Measurements from ENCODE around the gene FUT1.
A peak's percentile ranks its signal among the peaks of the same experiment; 100 is the strongest.

The FUT1 gene

GRCh38 chr19:48752496-48753365 lies at the start of gene FUT1:
TSS of gene FUT1 (minus strand) at chr19:48752641. CDS start at chr19:48751281, 1,360 bp downstream.
- H3K27ac ChIP-seq (ENCODE audit: low read length), result no peak within 1 kb of the TSS
- H3K9me3 ChIP-seq (ENCODE audit: control insufficient read depth, insufficient read depth, low read length), result no peaks in the 10 kb centered on the region
- peak; percentile 88 for DNase-seq (ENCODE audit: low read depth, low spot score)
- peaks cover 7% of the 10 kb centered on the region; the same call in 1 of the 2 replicates for H3K4me1 ChIP-seq (ENCODE audit: control insufficient read depth, insufficient read depth, low read length)
- H3K36me3 ChIP-seq (ENCODE audit: control insufficient read depth, insufficient read depth, low read length), result peaks cover 17% of the 10 kb centered on the region
- WGBS (ENCODE audit: insufficient coverage, insufficient read length), result no CpG with 5 or more reads among the region's 73 CpGs
- no peaks in the 10 kb centered on the region for H3K27me3 ChIP-seq (ENCODE audit: control insufficient read depth, insufficient read depth, low read length)
- H3K4me3 ChIP-seq (ENCODE audit: low read length), result peak within 1 kb of the TSS; percentile 70; the same call in 1 of the 2 replicates

- WGBS (ENCODE audit: insufficient coverage, insufficient read length), result no CpG with 5 or more reads among the region's 44 CpGs
- no peaks in the 10 kb centered on the region for H3K9me3 ChIP-seq (ENCODE audit: control insufficient read depth, insufficient read depth, low read length)
- H3K27me3 ChIP-seq (ENCODE audit: control insufficient read depth, insufficient read depth, low read length), result no peaks in the 10 kb centered on the region
- no peak overlapping the region for H3K27ac ChIP-seq (ENCODE audit: low read length)
- 0 out of 2 replicates have a peak, but pooled peaks cover 3% of the 10 kb centered on the region for H3K36me3 ChIP-seq (ENCODE audit: control insufficient read depth, insufficient read depth, low read length)
- DNase-seq (ENCODE audit: low read depth, low spot score), result no peak
- no peak overlapping the region for H3K4me3 ChIP-seq (ENCODE audit: low read length)
- H3K4me1 ChIP-seq (ENCODE audit: control insufficient read depth, insufficient read depth, low read length), result peaks cover 5% of the 10 kb centered on the region
These were observed 47.2 kb upstream of the FUT1 start for GRCh38 chr19:48799358-48800300.

- H3K27ac ChIP-seq (ENCODE audit: low read length), result no peak overlapping the region
- no peak for DNase-seq (ENCODE audit: low read depth, low spot score)
- no peak overlapping the region for H3K4me3 ChIP-seq (ENCODE audit: low read length)
- 0 out of 2 replicates have a peak, but pooled peaks cover 3% of the 10 kb centered on the region for H3K36me3 ChIP-seq (ENCODE audit: control insufficient read depth, insufficient read depth, low read length)
- H3K9me3 ChIP-seq (ENCODE audit: control insufficient read depth, insufficient read depth, low read length), result no peaks in the 10 kb centered on the region
- peaks cover 5% of the 10 kb centered on the region for H3K4me1 ChIP-seq (ENCODE audit: control insufficient read depth, insufficient read depth, low read length)
- H3K27me3 ChIP-seq (ENCODE audit: control insufficient read depth, insufficient read depth, low read length), result no peaks in the 10 kb centered on the region
- no CpG with 5 or more reads among the region's 6 CpGs for WGBS (ENCODE audit: insufficient coverage, insufficient read length)
These were observed 46.5 kb upstream of the FUT1 start for GRCh38 chr19:48798937-48799336.

GRCh38 chr19:48797103-48797502 lies 44.7 kb upstream of the FUT1 start:
- 0 out of 2 replicates have a peak, but pooled peaks cover 3% of the 10 kb centered on the region for H3K36me3 ChIP-seq (ENCODE audit: control insufficient read depth, insufficient read depth, low read length)
- H3K27me3 ChIP-seq (ENCODE audit: control insufficient read depth, insufficient read depth, low read length), result no peaks in the 10 kb centered on the region
- WGBS (ENCODE audit: insufficient coverage, insufficient read length), result no CpG with 5 or more reads among the region's 7 CpGs
- no peak overlapping the region for H3K4me3 ChIP-seq (ENCODE audit: low read length)
- peaks cover 7% of the 10 kb centered on the region for H3K4me1 ChIP-seq (ENCODE audit: control insufficient read depth, insufficient read depth, low read length)
- no peaks in the 10 kb centered on the region for H3K9me3 ChIP-seq (ENCODE audit: control insufficient read depth, insufficient read depth, low read length)
- DNase-seq (ENCODE audit: low read depth, low spot score), result no peak
- H3K27ac ChIP-seq (ENCODE audit: low read length), result no peak overlapping the region

DNA sequence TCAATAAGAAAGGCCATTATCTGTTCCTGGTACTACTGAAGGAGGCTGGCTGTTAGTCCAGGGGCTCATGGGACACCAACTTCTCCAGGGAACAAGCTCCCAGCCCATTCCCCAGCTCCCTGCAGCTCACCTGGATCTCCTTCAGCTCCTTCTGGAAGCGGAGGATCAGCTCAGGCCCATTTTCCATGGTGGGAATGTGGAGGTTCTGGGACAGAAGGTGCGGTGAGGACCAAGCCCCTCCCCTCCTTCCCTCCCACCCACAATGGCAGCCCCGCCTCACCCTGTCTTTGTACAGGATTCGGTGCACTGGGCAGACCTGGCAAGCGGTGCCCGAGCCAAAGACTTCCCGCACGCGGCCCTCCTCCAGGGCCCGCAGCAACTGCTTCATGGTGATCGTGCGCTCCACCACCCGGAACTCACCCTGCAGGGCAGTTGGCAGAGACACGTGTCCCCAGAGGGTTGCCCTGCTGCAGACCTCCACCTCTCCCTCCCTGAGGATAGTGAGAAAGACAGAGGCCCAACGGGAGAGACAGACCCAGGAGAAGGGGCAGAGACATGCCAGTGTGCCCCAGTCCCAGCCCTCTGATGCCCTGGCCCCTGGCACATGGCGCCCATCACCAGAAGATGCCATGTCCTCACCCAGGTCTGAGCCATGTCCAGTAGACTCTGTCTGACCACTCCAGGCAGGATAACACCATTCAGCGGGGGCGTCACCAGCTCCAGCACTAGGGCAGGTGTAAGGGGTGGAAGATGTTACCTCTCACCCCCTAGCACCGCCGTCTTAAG lies 44.0 kb upstream of the FUT1 start:
- no peak for DNase-seq (ENCODE audit: low read depth, low spot score)
- H3K27ac ChIP-seq (ENCODE audit: low read length), result no peak overlapping the region
- 0 out of 2 replicates have a peak, but pooled peaks cover 3% of the 10 kb centered on the region for H3K36me3 ChIP-seq (ENCODE audit: control insufficient read depth, insufficient read depth, low read length)
- H3K9me3 ChIP-seq (ENCODE audit: control insufficient read depth, insufficient read depth, low read length), result no peaks in the 10 kb centered on the region
- no CpG with 5 or more reads among the region's 20 CpGs for whole genome bisulfite sequencing (ENCODE audit: insufficient coverage, insufficient read length)
- H3K27me3 ChIP-seq (ENCODE audit: control insufficient read depth, insufficient read depth, low read length), result no peaks in the 10 kb centered on the region
- H3K4me3 ChIP-seq (ENCODE audit: low read length), result no peak overlapping the region
- H3K4me1 ChIP-seq (ENCODE audit: control insufficient read depth, insufficient read depth, low read length), result peaks cover 7% of the 10 kb centered on the region

DNA sequence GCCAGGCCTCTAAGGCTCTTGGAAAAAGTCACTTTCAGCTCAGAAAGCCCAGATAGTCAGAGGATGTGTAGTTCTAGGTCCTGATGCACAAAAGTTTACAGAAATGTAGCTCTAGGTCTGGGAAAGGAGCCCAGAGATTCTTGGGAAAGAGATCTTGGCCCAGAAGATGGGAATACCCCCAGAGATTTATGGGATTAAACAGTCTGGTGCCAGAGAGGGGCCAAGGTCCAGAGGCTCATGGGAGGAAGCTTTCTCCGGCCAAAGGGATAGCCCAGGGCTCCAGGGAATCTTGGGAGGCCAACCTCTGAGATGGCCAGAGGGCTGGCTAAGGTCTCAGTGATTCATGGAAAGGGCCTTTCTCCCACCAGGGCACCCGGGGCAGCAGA lies 43.2 kb upstream of the FUT1 start:
- Histone ChIP-seq H3K4me1 (ENCODE audit: control insufficient read depth, insufficient read depth, low read length) (peaks cover 7% of the 10 kb centered on the region), H3K36me3 (ENCODE audit: control insufficient read depth, insufficient read depth, low read length) (0 out of 2 replicates have a peak, but pooled peaks cover 3% of the 10 kb centered on the region), H3K4me3 (ENCODE audit: low read length) (no peak overlapping the region), H3K9me3 (ENCODE audit: control insufficient read depth, insufficient read depth, low read length) (no peaks in the 10 kb centered on the region), H3K27me3 (ENCODE audit: control insufficient read depth, insufficient read depth, low read length) (no peaks in the 10 kb centered on the region), H3K27ac (ENCODE audit: low read length) (no peak overlapping the region)
- WGBS (ENCODE audit: insufficient coverage, insufficient read length), result no CpG with 5 or more reads among the region's 2 CpGs
- DNase-seq (ENCODE audit: low read depth, low spot score), result no peak

DNA sequence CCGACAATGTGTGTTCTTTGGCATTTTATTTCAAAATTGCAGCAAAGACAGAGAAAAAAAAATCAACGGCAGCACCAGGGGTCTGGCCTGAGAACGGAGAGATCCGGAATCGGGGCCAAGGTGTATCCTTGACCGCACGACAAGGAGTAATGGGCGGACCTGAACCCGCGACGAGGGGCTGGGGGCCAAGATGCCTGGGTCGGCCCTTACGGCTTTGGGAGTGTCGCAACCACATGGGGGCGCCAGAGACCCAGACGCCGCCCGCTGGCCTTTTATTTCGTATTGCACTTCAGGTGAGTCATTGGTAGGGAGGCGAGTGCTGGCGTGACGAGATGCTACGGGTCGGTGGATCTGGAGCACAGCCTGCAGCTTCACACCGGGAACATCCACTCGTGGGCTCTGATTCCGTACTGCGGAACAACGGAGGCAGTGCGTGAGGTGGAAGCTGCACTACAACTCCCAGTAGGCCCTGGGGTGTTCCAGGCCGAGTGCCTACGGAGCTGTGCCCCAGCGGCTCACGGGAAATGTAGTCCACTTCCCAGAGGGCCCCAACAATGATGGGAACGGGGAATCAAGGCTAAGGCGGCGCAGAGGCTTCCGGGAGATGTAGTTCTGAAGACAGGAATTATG lies 42.7 kb upstream of the FUT1 start:
- DNase-seq (ENCODE audit: low read depth, low spot score), result no peak
- Histone ChIP-seq H3K4me1 (ENCODE audit: control insufficient read depth, insufficient read depth, low read length) (peaks cover 7% of the 10 kb centered on the region), H3K36me3 (ENCODE audit: control insufficient read depth, insufficient read depth, low read length) (0 out of 2 replicates have a peak, but pooled peaks cover 3% of the 10 kb centered on the region), H3K27ac (ENCODE audit: low read length) (no peak overlapping the region), H3K9me3 (ENCODE audit: control insufficient read depth, insufficient read depth, low read length) (no peaks in the 10 kb centered on the region), H3K4me3 (ENCODE audit: low read length) (peak overlapping the region; percentile 58; the same call in 1 of the 2 replicates), H3K27me3 (ENCODE audit: control insufficient read depth, insufficient read depth, low read length) (no peaks in the 10 kb centered on the region)
- WGBS (ENCODE audit: insufficient coverage, insufficient read length), result no CpG with 5 or more reads among the region's 38 CpGs

- Histone ChIP-seq H3K4me3 (ENCODE audit: low read length) (no peak overlapping the region), H3K36me3 (ENCODE audit: control insufficient read depth, insufficient read depth, low read length) (0 out of 2 replicates have a peak, but pooled peaks cover 3% of the 10 kb centered on the region), H3K9me3 (ENCODE audit: control insufficient read depth, insufficient read depth, low read length) (no peaks in the 10 kb centered on the region), H3K27ac (ENCODE audit: low read length) (no peak overlapping the region), H3K4me1 (ENCODE audit: control insufficient read depth, insufficient read depth, low read length) (peaks cover 5% of the 10 kb centered on the region), H3K27me3 (ENCODE audit: control insufficient read depth, insufficient read depth, low read length) (no peaks in the 10 kb centered on the region)
- no peak for DNase-seq (ENCODE audit: low read depth, low spot score)
- no CpG with 5 or more reads among the region's 6 CpGs for WGBS (ENCODE audit: insufficient coverage, insufficient read length)
These were observed 41.9 kb upstream of the FUT1 start for GRCh38 chr19:48794291-48794690.

GRCh38 chr19:48793271-48793670 lies 40.8 kb upstream of the FUT1 start:
- 0 out of 2 replicates have a peak, but pooled peaks cover 3% of the 10 kb centered on the region for H3K36me3 ChIP-seq (ENCODE audit: control insufficient read depth, insufficient read depth, low read length)
- no peaks in the 10 kb centered on the region for H3K9me3 ChIP-seq (ENCODE audit: control insufficient read depth, insufficient read depth, low read length)
- DNase-seq (ENCODE audit: low read depth, low spot score), result no peak
- H3K4me3 ChIP-seq (ENCODE audit: low read length), result no peak overlapping the region
- no CpG with 5 or more reads among the region's 8 CpGs for WGBS (ENCODE audit: insufficient coverage, insufficient read length)
- 0 out of 2 replicates have a peak, but pooled peaks cover 2% of the 10 kb centered on the region for H3K4me1 ChIP-seq (ENCODE audit: control insufficient read depth, insufficient read depth, low read length)
- no peaks in the 10 kb centered on the region for H3K27me3 ChIP-seq (ENCODE audit: control insufficient read depth, insufficient read depth, low read length)
- no peak overlapping the region for H3K27ac ChIP-seq (ENCODE audit: low read length)
